ENCODE results near the gene MESP1.

The MESP1 gene

DNA sequence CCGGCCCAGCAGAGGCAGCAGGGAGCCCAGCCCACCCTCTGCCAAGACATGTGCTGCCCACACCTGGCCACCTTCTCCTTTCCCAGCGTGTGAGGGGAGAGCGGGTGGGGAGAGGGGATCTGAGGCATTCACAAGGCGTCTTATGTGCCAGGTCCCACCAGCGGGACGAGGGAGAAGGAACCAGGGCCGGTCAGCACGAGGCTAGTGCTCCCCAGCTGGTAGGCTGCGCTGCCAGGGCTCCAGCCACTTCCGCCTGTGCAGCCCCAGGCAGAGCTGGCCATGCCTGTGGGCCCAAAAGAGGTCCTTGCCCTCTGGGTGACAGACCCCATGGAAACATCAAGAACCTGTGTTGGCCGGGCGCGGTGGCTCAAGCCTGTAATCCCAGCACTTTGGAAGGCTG, 5.9 kb downstream of the MESP1 start:
- no peak for TF ChIP-seq CTCF (IDR thresholded peaks at IDR 0.05; ENCODE audit: insufficient read depth, low read depth, low read length, missing control alignments)
- DNase-seq (ENCODE audit: low read depth): no peak

DNA sequence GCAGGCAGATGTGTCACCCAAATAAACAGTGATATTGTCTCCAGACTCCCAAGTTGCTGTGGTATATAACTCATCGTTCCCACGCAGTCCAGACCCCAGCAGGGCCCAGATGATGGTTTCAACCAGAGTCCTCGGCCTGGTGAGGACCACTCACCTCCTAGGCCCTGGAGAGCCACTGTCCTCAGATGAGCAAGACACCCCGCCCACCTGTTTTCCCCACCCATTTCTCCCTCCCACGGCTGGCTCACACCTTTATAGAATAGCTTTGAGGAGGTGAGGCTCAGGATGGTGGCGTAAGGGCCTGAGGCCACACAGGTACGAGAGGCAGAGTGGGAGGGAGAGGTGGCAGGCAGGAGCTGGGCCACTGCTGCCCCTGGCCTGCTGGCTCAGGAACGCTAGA, 7.5 kb downstream of the MESP1 start:
- no peak for DNase-seq (ENCODE audit: low read depth)
- no peak overlapping the region for H3K4me3 ChIP-seq (ENCODE audit: low read depth, low read length)
- TF ChIP-seq CTCF (IDR thresholded peaks at IDR 0.05; ENCODE audit: insufficient read depth, low read depth, low read length, missing control alignments): no peak

More for the DNA sequence above, 5.9 kb downstream of the MESP1 start:
- no peak overlapping the region for H3K4me3 ChIP-seq (ENCODE audit: low read depth, low read length)

DNA sequence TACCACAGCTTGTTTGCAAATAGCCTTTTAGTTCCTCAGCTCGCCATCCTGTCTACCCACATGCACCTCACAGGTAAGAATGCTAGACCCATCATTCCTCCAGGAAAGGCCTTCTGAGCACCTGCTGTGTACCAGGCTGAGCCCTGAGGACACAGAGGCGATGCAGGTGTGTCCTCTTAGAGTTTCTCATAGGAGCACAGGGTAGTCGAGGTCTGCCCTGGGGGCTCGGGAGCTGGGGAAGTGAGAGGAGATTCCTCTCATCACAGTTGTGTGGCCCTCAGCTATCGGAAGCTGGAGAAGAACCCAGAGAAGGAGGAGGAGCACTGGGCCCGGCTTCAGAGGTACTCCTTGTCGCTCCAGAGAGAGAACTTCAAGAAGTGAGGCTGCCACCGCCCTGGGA, 8.0 kb downstream of the MESP1 start:
- H3K4me3 ChIP-seq (ENCODE audit: low read depth, low read length): no peak overlapping the region
- TF ChIP-seq CTCF (IDR thresholded peaks at IDR 0.05; ENCODE audit: insufficient read depth, low read depth, low read length, missing control alignments): no peak
- no peak for DNase-seq (ENCODE audit: low read depth)

- peak overlapping the region; percentile 22; the same call in 1 of the 2 replicates for H3K4me3 ChIP-seq (ENCODE audit: low read depth, low read length)
- TF ChIP-seq CTCF (IDR thresholded peaks at IDR 0.05; ENCODE audit: insufficient read depth, low read depth, low read length, missing control alignments): peak; percentile 87
- peak; percentile 85 for DNase-seq (ENCODE audit: low read depth)
Measured at GRCh38 chr15:89740137-89740536, 10.9 kb downstream of the MESP1 start.

DNA sequence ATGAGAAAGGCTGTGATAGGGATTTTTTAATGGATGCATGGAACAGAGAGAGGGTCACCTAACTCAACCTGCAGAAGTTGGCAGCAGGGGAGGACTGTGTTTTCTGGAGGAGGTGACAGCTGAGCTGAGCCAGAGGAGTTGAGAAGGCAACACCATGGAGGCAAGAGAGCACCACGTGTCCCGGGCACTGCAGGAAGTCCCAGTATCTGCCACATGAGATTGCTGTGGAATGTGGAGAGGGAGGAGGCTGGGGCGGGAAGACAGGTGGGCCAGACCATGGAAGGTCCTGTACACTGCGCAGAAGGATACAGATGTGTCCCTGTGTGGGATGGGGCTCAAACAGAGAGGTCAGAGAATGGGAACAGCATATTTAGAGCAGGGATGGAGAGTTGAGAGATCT, 15.3 kb downstream of the MESP1 start:
- no peak overlapping the region for H3K4me3 ChIP-seq (ENCODE audit: low read depth, low read length)
- no peak for DNase-seq (ENCODE audit: low read depth)
- TF ChIP-seq CTCF (IDR thresholded peaks at IDR 0.05; ENCODE audit: insufficient read depth, low read depth, low read length, missing control alignments): no peak

DNA sequence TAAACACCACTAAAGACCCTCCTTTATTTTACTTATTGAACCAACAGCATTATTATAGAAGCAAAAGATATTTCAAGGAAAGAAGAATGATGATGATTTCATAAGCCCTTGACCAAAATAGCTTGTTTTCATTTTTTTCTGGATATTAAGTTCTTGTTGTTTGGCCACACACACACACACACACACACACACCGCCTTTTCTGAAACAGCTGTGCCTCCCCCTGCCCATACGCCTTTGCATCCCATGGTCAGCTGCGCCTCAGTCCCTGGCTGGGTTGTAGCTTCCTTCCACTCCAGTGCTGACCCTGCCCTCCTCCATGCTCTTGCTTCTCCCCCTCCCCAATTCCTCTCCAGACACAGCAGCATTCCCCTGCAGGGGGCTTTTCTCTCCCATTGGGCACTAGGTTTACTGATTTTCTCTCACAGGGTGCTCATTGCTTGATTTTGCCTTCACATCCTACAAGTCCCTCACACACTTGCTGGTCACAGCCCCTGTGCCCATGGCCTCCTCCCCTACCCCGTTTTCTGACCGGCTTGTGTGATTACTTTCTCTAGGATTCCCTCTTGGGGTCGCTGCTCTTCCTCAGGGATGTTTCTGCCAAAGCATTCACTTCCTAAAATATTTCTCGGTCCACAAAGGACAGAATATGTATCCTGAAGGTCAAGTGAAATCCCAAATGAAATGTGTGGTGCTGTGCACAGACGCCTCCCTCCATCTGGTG, 18.4 kb downstream of the MESP1 start:
- no peak for TF ChIP-seq CTCF (IDR thresholded peaks at IDR 0.05; ENCODE audit: insufficient read depth, low read depth, low read length, missing control alignments)
- DNase-seq (ENCODE audit: low read depth): no peak
- H3K4me3 ChIP-seq (ENCODE audit: low read depth, low read length): no peak overlapping the region

DNA sequence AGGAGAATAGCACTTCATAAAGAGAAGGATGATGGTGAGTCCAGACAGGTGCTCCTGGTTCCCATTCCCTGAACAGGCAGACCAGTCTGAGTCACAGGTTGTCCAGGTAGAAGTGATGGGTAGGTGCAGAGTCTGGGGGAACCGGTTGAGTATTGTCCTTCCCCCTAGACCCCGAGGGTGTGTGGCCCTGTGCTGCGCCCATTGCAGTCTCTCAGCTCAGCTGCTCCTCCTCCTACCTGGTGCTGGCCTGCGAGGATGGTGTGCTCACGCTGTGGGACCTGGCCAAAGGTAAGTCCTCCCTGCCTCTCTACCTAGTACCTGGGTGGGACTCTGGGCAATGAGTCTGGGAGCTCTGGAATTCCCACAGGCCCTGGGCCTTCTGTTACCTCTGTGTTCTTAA, 19.8 kb downstream of the MESP1 start:
- no peak overlapping the region for H3K4me3 ChIP-seq (ENCODE audit: low read depth, low read length)
- DNase-seq (ENCODE audit: low read depth): no peak
- TF ChIP-seq CTCF (IDR thresholded peaks at IDR 0.05; ENCODE audit: insufficient read depth, low read depth, low read length, missing control alignments): no peak
